ENCODE data around the gene ACSBG1. TPM values are rescaled to one million over a fixed set of nuclear protein-coding genes. Genes with fewer than 3 reads are reported as not detected.

ACSBG1 gene
- total RNA-seq, 1 donor from 2014 or later = 1.2 TPM

DNA sequence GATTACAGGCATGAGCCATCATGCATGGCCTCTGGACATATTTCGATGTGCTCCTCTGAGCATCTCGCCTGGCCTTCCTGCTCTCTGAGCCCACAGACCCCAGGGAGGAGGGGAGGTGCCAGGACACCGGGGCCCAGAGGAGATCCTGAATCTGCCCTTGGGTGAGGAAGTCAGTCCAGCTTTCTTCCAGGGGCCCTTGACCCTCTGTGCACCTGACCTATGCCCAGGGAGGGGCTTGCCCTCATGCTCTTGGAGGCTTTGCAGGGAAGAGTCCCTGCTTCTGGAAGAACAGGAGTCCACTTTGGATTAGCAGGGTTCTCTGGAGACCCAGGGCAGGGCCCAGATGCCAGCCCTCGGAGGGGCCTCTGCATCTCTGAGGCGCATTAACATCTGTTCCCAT lies 1.4 kb downstream of the ACSBG1 start:
- H3K4me3 Mint-ChIP-seq = no peak overlapping the region
- no peaks in the 10 kb centered on the region for H3K36me3 Mint-ChIP-seq
- no peaks in the 10 kb centered on the region for H3K9me3 Mint-ChIP-seq
- no peak for DNase-seq (ENCODE audit: low spot score in 2 of 2, unreplicated experiment in 2 of 2)
- peaks cover 15% of the 10 kb centered on the region for H3K27me3 Mint-ChIP-seq (ENCODE audit: low read depth)
- no peak overlapping the region for H3K27ac Mint-ChIP-seq
- H3K4me1 Mint-ChIP-seq = no peaks in the 10 kb centered on the region
- TF ChIP-seq, protein P1, sequence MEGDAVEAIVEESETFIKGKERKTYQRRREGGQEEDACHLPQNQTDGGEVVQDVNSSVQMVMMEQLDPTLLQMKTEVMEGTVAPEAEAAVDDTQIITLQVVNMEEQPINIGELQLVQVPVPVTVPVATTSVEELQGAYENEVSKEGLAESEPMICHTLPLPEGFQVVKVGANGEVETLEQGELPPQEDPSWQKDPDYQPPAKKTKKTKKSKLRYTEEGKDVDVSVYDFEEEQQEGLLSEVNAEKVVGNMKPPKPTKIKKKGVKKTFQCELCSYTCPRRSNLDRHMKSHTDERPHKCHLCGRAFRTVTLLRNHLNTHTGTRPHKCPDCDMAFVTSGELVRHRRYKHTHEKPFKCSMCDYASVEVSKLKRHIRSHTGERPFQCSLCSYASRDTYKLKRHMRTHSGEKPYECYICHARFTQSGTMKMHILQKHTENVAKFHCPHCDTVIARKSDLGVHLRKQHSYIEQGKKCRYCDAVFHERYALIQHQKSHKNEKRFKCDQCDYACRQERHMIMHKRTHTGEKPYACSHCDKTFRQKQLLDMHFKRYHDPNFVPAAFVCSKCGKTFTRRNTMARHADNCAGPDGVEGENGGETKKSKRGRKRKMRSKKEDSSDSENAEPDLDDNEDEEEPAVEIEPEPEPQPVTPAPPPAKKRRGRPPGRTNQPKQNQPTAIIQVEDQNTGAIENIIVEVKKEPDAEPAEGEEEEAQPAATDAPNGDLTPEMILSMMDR (IDR thresholded peaks at IDR 0.05; ENCODE audit: unreplicated experiment) = no peak

DNA sequence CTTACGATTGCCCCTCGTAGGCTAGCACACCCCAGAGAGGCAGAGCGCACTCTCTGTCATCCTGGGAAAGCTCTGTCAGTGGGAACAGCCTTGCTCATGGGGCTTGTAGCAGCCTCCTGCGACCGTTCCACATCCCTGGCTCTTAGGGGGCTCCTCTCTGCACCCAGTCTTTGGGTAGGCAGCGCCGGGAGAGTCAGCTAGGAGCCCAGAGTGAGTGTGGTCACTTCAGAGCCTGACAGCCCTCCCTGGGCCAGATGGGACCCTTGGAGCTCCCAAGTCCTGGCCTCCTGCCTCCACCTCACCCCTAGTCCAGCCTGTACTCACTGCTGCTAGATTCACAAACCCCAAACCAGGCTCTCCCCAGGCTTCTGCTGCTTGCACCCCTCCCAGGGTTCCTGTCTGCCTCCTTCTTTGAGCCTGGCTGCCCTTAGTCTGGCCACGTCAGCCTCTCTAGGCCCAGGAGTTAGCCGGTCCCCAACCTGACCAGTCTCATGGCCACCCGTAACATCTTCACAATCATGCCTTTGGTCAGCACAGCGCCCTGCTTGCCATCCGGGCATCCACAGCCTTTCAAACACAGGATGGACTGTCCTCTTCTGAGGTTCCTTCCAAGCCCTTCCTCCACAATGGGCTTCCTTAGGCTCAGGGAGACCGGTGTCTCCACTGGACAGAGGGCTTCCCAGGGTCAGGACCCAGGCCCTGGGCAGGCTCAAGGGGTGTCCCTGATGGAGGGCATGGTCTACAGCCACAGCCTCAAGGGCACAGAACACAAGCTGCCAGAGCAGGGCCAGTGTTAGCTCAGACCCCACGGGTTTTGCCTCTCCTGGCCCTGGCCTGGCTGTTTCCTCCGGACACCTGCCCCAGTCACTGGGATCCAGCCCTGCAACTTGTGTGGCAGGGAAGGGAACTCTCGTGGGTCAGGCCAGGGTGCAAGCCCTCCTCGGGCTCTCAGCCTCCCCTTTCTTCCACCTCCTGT lies 4.6 kb downstream of the ACSBG1 start:
- no peak overlapping the region for H3K27ac Mint-ChIP-seq
- H3K4me3 Mint-ChIP-seq = no peak overlapping the region
- TF ChIP-seq, protein P1 (IDR thresholded peaks at IDR 0.05; ENCODE audit: unreplicated experiment) = no peak
- no peaks in the 10 kb centered on the region for H3K4me1 Mint-ChIP-seq
- peaks cover 12% of the 10 kb centered on the region for H3K27me3 Mint-ChIP-seq (ENCODE audit: low read depth)
- DNase-seq (ENCODE audit: low spot score in 2 of 2, unreplicated experiment in 2 of 2) = no peak
- H3K9me3 Mint-ChIP-seq = peaks cover 9% of the 10 kb centered on the region
- no peaks in the 10 kb centered on the region for H3K36me3 Mint-ChIP-seq

DNA sequence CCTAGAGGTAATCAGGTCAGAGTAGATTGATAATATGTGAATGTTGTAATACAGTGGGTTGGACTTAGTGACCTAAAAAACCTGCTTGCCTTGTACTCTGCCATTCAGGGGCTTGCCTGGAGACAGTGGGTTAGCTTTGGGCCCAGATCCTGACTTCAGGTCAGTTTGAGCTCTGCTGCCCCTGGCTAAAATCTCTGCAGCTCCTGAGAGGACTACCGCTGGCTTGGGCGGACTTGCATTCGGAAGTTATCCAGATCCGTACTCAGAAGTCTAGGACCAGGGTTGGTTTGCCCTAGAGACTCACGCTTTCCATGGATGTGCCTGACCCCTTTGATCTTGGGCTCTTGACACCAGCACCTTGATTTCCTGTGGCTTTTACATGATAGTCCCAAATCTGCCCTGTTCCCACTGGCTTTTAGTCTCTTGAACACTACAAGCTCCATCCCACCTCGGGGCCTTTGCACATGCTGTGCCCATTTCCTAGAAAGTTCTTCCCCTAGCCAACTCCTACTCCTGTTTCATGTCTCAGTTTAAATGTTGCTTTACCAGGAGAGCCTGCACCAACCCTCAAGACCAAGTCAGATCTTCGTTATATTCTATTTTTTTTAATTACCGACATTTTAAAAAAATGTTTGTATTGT lies 5.9 kb downstream of the ACSBG1 start:
- H3K36me3 Mint-ChIP-seq = no peaks in the 10 kb centered on the region
- DNase-seq (ENCODE audit: low spot score in 2 of 2, unreplicated experiment in 2 of 2) = no peak
- H3K27ac Mint-ChIP-seq = no peak overlapping the region
- no peaks in the 10 kb centered on the region for H3K4me1 Mint-ChIP-seq
- no peak overlapping the region for H3K4me3 Mint-ChIP-seq
- H3K9me3 Mint-ChIP-seq = peaks cover 12% of the 10 kb centered on the region
- peaks cover 4% of the 10 kb centered on the region for H3K27me3 Mint-ChIP-seq (ENCODE audit: low read depth)
- TF ChIP-seq, protein P1 (IDR thresholded peaks at IDR 0.05; ENCODE audit: unreplicated experiment) = no peak

DNA sequence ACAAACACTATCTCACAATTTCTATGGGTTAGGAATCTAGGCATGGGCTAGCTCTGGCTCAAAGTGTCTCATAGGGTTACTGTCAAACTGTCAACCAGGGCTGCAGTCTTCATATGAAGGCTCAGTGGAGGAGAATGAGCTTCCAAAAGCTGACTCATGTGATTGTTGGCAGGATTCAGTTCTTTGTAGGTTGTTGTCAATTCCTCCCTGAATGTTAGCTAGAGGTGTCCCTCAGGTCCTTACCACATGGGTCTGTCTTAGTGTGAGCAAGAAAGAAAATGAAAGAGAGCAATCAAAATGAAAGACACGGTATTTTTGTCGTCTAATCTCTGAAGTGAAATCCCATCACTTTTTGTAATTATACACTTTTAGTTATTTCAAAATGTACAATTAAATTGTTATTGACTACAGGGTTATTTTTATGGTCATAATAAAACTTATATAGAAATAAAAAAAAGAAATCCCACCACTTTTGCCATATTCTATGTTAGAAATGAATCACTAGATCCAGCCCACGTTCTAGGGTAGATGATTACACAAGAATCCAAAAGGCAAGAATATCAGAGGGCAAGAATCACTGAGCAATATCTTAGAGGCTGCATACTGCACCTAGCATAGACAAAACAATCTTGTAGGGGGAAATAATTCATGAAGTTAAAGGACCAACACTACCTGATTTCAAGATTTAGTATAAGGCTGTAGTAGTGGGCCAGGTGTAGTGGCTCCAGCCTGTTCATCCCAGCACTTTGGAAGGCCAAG lies 8.4 kb downstream of the ACSBG1 start:
- Mint-ChIP-seq H3K4me1 (no peaks in the 10 kb centered on the region), H3K4me3 (no peak overlapping the region), H3K27ac (no peak overlapping the region), H3K9me3 (peaks cover 12% of the 10 kb centered on the region), H3K27me3 (ENCODE audit: low read depth) (no peaks in the 10 kb centered on the region), H3K36me3 (no peaks in the 10 kb centered on the region)
- no peak for DNase-seq (ENCODE audit: low spot score in 2 of 2, unreplicated experiment in 2 of 2)
- TF ChIP-seq, protein P1 (IDR thresholded peaks at IDR 0.05; ENCODE audit: unreplicated experiment) = no peak

DNA sequence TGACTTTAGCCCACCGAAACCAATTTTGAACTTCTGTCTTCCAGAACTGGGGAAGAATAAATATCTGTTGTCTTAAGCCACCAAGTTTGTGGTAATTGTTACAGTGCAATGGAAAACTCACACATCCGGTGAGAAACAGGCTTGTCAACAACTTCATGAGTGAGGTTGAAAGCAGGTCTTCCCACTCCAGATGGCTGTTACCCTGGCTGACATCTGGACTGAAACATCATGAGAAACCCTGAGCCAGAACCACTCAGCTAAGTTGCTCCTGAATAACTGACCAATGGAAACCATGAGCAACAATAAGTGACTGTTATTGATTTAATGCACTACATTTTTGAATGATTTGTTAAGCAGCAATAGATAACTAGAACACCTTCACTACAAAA lies 10.3 kb downstream of the ACSBG1 start:
- H3K4me1 Mint-ChIP-seq = no peaks in the 10 kb centered on the region
- H3K36me3 Mint-ChIP-seq = no peaks in the 10 kb centered on the region
- no peaks in the 10 kb centered on the region for H3K27me3 Mint-ChIP-seq (ENCODE audit: low read depth)
- no peak for DNase-seq (ENCODE audit: low spot score in 2 of 2, unreplicated experiment in 2 of 2)
- TF ChIP-seq, protein P1 (IDR thresholded peaks at IDR 0.05; ENCODE audit: unreplicated experiment) = no peak
- no peak overlapping the region for H3K4me3 Mint-ChIP-seq
- H3K27ac Mint-ChIP-seq = no peak overlapping the region
- peaks cover 12% of the 10 kb centered on the region for H3K9me3 Mint-ChIP-seq

Measured in mesothelial cell of epicardium (in vitro differentiated cells).